HG02610 (cell line): ENCODE data around the gene SCAI.
"Not testable (repeated sequence)": the region's sequence is repeated elsewhere in the genome, so short reads cannot be mapped to it uniquely, and the experiment has no call there.

Source experiments
- ATAC-seq: cut with Tn5 transposase; IDR thresholded peaks from one replicate; pipeline ENCODE4 v1.9.1; 2021; ENCODE audit warnings: mild to moderate bottlenecking, moderate library complexity; ENCODE audit not compliant: unreplicated experiment

The SCAI gene

GRCh38 chr9:125038166-125038565 lies 105.2 kb downstream of the SCAI start:
- no peak for ATAC-seq

- no peak for ATAC-seq
Observed at GRCh38 chr9:125028041-125028440, 115.3 kb downstream of the SCAI start.

GRCh38 chr9:125024917-125025316 lies 118.4 kb downstream of the SCAI start:
- ATAC-seq: no peak

- no peak for ATAC-seq
Observed at GRCh38 chr9:125021069-125021468, 122.3 kb downstream of the SCAI start.

- not testable (repeated sequence) for ATAC-seq
Observed at GRCh38 chr9:125015655-125016054, 127.7 kb downstream of the SCAI start.

GRCh38 chr9:125012013-125012412 lies 131.3 kb downstream of the SCAI start:
- not testable (repeated sequence) for ATAC-seq

GRCh38 chr9:125008599-125008998 lies 134.7 kb downstream of the SCAI start:
- ATAC-seq: no peak

GRCh38 chr9:125003332-125003731 lies 140.0 kb downstream of the SCAI start:
- ATAC-seq: no peak

GRCh38 chr9:124983698-124984097 lies 159.6 kb downstream of the SCAI start:
- no peak for ATAC-seq

GRCh38 chr9:124980431-124980830 lies 162.9 kb downstream of the SCAI start:
- ATAC-seq: no peak

- ATAC-seq: no peak
Observed at GRCh38 chr9:124975131-124975530, 168.2 kb downstream of the SCAI start.

- ATAC-seq: no peak
Observed at GRCh38 chr9:124973807-124974206, 169.5 kb downstream of the SCAI start.

GRCh38 chr9:124972241-124972770 lies 171.0 kb downstream of the SCAI start:
- ATAC-seq: no peak

GRCh38 chr9:124969401-124969800 lies 173.9 kb downstream of the SCAI start:
- ATAC-seq: no peak

- ATAC-seq: no peak
Observed at GRCh38 chr9:124968238-124968637, 175.1 kb downstream of the SCAI start.

- ATAC-seq: not testable (repeated sequence)
Observed at GRCh38 chr9:124965775-124966568, 177.4 kb downstream of the SCAI start.

GRCh38 chr9:124964604-124965003 lies 178.7 kb downstream of the SCAI start:
- ATAC-seq: no peak

GRCh38 chr9:124964056-124964455 lies 179.3 kb downstream of the SCAI start:
- no peak for ATAC-seq

- no peak for ATAC-seq
Observed at GRCh38 chr9:124960409-124960752, 182.9 kb downstream of the SCAI start.

GRCh38 chr9:124959671-124960408 lies 183.5 kb downstream of the SCAI start:
- ATAC-seq: not testable (repeated sequence)

GRCh38 chr9:124954255-124954654 lies 189.1 kb downstream of the SCAI start:
- no peak for ATAC-seq
